Ureter (tissue), 1 donor: ENCODE measurements around the gene GPRIN3. TPM values are rescaled to one million over a fixed set of nuclear protein-coding genes. Genes with fewer than 3 reads are reported as not detected.
"Not testable (repeated sequence)": the region's sequence is repeated elsewhere in the genome, so short reads cannot be mapped to it uniquely, and the experiment has no call there.

Source experiments
- DNase-seq: peaks from one replicate; pipeline ENCODE4 v3.0.0-alpha.2; 2020; ENCODE audit warnings: low spot score
- total RNA-seq: library from RNA; stranded (reverse); gene quantifications from one replicate; pipeline ENCODE4 v1.2.4, GENCODE V29; 2023
- donor health status: DM: yes; HTN: yes; CAD: no.

The GPRIN3 gene
- total RNA-seq, 1 donor from 2014 or later = 3.5 TPM

DNA sequence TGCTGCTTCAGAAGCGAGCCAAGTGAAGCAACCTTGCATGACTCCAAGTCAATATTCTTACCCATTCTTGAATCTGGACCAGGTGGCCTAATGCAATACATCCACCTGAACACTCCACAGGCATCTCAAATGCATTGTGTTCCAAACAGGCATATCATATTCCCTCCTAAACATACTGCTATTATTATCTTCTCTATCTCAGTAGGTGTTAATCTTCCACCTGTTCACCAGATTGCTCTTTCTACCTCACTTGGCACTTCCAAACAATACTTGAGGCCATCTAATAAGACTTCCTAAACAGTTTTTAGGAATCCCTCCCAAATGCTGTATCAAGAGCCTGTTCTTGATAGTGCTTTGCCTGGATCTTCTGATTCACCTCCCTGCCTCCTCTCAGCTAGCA is 90.7 kb downstream of the GPRIN3 start:
- no peak for DNase-seq

DNA sequence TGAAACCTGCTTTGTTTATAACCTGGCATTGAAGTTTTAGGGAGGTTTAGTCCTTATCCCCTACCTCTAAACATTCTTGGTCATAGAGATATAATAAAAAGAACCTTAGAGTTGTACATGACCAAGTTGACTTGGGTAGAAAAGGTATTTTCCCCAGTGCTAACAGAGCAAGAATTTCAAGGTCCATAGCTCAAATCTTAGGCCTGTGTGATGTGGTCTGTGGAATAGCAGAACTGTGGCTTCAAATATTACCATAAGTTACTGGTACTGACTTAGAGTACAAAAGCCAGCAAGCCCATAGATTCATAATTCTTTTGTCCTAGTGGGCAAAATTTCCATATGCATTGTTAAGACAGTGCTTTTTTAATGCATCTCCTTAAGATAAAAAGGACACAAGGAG is 91.2 kb downstream of the GPRIN3 start:
- DNase-seq = no peak

DNA sequence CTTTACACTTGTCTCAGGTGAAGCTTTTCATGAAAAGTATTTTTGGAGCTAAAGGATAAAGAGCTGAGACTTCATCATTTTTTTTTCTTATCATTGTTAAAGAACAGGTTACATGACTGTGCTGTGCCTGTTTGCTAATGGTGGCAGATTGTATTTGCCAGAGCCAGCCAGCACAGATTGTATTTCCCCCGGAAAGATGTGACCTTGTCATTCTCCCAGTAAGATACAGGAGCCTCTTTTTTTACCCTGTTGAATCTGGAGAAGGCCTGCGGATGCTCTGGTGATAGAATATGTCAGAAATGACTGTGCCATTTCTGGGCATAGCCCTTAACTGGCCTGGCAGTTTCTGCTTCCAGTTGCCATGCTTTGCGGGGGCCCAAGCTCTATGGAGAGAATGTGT is 91.9 kb downstream of the GPRIN3 start:
- no peak for DNase-seq

DNA sequence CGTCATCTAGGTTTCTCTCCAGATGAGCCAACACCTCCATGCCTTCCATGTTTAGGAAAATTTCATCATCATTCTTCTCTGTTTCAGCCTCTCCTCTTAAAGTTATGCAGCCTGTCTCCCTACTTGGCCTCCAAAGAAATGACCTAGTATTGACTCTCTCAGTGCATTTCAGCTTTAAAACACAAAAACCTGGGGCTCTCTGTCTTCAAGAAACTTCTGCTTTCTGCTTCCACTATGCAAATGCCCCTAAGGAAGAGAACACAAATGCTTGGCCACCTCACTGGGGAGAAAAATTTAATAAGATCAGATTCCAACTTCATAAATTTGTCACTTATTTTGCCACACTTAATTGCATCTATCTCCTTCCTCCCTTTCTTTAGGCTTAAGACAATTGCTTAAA is 93.3 kb downstream of the GPRIN3 start:
- DNase-seq = no peak

DNA sequence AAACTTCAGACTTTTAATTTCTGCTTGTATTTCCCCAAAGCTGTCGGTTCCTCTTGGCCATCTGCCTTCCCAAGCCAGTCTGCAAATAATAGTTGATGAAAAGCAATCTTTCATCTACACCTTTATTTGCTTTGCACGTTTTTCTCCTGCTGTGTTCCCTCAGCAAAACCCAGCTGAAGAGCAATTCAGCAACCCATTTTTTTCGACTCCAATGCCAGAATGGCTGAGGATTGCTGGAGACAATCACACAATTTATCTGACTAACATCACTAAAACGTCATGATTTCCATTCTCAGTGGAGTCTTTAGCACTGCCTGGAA is 94.3 kb downstream of the GPRIN3 start:
- no peak for DNase-seq

DNA sequence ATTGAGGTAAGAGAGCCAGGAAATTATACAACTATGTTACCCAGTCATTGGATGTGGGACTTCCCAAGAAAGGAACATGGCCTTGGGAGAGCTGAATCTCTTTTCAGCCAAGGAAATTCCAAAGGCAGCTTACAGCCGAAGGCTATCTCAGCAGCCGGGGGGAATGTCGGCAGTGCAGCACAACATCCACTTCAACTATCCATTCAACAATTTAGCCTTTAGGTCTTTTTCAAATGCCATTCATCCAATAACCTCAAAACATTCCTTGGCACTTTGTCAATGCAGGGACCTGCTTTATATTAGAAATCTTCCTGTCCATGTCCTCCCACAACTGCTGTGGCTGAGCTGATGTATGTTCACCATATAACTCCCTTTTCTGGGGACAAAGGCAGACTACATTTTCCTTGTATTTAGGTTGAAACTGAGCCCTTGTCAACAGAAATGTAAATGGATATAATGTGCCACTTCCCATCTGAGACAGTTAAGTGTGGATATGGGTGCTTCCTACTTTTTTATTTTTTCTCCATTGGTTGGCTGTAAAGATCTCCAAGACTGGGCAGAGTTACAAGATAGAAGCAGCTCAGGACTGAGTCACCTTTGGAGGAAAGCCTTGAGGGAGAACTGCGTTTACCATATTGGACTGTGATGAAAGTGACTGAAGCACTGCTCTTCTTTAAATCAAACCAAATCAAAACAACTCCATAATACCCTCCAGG is 94.8 kb downstream of the GPRIN3 start:
- DNase-seq = no peak

DNA sequence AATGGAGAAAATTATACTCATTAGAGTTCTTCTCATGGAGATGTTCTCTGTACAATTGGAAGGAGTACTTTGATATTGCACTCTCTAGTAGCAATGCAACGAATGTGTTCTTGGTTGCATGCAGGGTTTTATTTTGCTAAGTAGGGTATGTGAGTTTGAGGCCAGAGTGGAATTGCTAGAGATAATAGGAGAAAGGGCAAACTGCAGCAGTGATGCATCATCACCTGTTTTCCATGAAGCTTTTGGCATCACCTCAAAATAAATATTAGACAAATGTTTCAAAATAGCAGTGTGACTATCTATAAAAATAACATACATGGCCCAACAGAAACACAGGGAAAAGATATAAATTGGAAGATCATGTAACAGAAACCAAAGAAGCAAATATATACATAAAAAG is 103.0 kb downstream of the GPRIN3 start:
- no peak for DNase-seq

DNA sequence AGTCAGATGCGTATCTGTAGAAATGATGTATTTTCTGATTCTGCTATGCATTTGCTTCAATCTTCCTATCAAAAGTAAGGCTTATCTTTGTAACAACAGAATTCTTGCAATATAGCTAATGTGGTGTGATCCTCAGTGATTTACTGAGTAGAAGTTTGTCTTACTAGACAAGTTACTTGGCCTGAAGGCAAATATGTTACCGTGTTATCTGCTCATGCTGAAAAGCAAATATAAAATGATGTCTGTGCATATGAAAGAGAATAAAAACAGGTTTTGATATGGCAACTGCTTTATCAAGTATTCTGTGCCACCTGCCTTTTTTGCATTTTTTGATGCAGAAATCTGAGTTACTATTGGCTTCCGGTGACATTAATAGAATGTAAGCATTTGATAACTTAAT is 103.7 kb downstream of the GPRIN3 start:
- DNase-seq = no peak

DNA sequence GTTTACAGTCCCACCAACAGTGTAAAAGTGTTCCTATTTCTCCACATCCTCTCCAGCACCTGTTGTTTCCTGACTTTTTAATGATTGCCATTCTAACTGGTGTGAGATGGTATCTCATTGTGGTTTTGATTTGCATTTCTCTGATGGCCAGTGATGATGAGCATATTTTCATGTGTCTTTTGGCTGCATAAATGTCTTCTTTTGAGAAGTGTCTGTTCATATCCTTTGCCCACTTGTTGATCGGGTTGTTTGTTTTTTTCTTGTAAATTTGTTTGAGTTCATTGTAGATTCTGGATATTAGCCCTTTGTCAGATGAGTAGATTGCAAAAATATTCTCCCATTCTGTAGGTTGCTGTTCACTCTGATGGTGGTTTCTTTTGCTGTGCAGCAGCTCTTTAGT is 108.2 kb downstream of the GPRIN3 start:
- DNase-seq = not testable (repeated sequence)

DNA sequence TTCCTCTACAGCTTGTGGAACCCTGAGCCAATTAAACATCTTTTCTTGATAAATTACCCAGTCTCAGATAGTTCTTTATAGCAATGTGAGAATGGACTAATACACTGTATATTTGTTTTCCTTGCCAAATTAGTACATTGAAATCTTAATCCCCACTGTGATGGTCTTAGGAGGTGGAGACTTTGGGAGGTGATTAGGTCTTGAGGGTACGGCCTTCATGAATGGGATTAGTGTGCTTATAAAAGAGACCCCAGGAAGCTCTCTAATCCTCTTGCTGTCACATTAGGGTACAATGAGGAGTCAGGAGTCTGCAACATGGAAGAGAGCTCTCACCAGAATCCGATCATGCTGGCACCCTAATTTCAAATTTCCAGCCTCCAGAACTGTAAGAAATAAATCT is 109.7 kb downstream of the GPRIN3 start:
- no peak for DNase-seq

DNA sequence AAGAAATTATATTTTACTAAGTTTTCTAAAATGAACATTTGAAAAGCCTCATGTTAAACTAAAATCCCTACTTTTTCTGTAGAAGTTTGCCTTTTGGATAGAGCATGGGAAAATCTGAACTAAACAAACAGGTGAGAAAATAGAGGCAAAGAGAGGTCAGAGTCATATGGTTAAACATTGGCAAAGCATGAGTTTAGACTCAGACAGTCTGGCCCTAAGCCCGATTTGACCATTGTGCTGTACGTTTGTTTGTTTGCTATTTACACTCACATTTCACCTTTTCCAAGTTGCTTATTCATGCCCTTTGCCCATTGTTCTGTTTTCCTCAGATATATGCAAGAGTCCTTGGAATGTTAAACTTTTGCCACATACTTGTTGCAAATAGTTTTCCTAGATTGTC is 110.9 kb downstream of the GPRIN3 start:
- no peak for DNase-seq

DNA sequence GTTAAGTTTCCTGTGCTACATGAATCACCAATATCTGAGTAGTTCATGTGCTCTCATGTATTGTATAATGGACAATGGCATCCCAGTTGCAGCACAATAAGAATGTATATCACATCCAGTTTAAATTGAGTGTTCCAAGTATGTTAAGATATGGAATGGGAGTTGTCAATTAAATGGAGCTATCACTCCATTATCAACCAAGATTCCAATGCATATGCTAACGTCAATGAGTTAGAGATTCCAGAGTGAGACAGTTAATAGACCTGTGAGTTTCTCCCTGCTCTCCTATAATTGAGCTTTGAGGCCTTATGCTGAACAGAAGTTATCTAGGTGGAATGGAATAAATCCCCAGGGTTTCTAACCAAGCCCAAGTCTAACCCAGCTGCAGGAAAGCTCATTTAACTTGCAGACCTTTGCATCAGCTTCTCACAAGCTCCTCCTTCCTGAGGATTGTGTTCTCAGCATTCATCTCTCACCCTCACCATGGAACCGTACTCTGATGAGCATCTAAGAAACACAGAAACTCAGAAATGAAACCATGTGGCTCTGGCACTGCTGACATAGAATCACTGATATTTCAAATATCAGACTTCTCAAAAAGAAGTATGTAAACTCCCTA is 111.4 kb downstream of the GPRIN3 start:
- no peak for DNase-seq

DNA sequence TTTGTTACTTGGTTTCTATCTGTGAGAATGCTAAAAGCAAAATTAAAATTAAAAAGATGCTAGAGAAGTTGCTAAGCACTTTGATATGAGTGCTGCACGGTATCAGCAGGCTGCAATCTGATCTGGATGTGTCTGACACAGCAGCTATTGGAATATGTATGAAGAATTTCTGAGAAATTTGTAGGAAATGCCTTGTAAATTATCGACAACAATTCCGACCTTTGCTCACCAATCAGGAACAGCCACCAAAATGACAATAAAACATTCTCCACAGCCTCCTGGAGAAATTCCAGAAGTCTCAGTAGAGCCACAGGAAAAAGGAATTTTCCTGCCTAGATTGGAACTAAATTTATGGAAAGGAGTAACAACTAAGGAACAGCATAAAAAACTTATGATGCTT is 113.8 kb downstream of the GPRIN3 start:
- DNase-seq = no peak

Other genes starting within 250 kb of the GPRIN3 start
- gene TIGD2, start 196.3 kb downstream of the GPRIN3 start, total RNA-seq = 13.4 TPM